GM19023 (cell line): ENCODE measurements around the gene CORIN.

ENCODE experiments used
- ATAC-seq: cut with Tn5 transposase; IDR thresholded peaks from one replicate; pipeline ENCODE4 v1.9.1; 2021; ENCODE audit warnings: mild to moderate bottlenecking, moderate library complexity; ENCODE audit not compliant: unreplicated experiment

Gene CORIN

DNA sequence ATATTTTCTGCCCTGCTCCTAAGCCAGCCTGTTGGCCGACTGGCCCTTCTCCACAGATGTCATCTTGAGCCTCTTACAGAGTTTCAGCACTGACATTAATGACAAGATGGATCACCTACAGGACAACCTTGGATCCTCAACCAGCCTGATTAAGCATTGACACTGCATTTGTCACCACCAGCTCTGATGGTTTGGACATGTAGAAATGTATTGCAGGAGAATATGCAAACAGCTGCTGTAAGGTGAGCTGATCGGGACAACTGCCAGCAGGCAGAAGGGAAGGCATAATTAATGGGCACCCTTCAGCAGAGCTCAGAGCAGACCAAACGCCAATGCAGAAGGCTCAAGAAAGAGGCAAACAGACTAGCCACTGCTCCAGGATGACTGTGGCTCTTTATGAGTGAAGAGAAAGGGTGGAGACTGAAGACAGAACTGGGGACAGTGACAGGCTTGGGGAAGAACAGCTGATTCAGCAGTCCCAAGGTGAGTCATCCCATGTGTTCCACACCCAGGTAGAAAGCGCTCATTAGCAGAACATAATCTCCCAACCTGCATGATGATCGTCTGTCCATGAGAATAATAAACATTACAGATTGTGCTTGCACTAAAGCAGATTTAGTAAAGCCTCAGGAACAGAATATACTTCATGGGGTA lies 6.7 kb downstream of the CORIN start:
- ATAC-seq: no peak

DNA sequence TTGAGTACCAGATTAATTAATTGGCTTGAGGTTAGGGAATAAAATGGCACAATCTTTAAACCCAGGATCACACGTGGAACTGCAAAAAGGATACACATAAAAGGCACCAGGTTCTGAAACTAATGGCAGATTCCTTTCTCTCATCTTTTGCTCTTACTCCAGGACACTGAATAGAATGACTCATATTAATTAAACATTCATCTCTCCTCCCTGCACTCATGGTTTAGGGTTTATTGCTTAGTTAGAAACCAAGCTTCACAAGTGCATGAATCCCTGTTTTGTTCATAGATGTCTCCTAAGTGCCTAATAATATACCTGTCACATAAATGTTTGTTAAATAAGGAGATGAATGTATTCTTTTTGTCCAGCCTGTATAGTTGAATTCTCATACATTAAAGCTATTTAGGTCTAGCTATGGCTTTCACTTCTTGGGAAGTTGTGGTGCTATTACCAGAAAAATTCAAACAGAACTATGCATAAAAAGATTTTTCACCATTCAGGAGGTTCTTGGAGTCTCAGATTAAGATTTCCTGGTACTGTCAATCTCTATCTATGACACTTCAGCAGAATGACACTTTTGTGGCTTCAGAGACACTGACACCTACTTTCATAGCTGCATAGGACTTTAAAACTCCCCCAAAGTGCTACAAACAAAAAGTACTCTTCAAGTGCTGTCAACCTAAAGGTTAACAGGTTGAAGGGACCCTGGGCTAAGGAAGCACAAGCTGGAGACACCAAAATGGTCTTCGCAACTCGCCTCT lies 7.4 kb downstream of the CORIN start:
- no peak for ATAC-seq

DNA sequence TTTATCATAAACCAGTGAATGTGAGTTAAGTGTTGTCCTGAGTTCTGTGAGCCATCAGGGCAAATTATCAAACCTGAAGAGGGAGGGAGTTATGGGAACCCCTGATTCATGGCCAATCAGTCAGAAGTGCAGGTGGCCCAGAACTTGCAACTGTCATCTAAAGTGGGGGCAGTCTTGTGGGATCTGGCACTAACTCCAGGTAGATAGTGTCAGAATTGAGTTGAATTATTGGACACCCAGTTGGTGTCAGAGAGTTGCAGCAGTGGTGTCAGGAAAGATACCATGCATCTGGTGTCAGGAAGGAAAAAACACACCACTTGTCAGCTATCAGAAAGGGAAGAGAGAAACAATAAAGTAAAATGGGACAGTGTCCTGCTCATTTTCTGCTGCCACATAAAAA lies 8.4 kb downstream of the CORIN start:
- no peak for ATAC-seq

DNA sequence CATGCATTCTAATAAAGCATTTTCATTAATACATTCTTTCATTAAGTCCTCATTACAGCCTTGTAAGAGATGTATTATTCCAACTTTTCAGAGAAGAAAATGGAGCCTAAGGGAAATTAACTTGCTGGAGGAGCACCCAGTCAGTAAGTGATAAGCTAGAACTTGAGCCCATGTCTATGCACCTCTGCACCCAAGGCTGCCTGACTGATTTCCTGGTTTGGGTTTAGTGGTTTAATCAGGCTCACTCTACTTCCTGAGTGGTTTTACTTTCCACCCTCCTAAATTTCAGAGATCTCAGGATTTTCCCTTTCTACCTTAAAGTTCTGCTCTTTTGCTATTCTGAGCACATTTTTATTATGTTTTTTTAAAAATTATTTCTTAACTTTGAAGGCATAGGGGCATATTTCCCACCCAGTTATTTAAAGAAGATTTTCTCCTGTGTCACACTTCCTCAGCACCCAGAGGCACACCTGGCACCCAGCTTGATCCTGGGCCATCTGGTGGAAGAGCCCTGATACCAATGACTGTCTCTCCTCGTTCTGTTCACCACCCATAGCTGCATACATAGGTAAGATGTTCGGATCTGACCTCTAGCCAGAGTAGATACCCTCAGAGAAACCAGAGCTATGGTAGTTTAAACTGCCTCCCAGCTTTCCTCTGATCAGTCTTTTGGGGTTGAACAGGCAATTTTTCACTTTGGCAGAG lies 10.4 kb downstream of the CORIN start:
- no peak for ATAC-seq

DNA sequence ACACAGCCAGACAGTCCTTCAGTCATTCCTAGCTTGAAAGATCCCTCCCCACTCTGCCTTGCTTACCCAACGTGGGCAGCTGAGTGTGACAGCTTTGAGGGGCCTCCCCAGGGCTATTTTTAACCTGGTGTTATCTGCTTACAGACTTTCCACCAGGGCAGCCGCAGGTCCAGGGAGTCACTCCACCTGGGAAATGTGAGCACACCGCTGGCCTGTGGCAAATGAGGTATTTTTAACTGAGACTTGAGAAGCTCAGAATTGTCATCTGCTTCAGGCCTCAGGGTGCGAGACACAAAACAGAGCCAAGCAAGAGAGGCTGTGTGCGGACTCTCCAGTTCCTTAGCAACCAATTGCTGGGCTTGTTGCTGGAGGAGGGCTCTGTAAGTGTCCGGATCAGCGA lies 13.0 kb downstream of the CORIN start:
- peak; percentile 63 for ATAC-seq

DNA sequence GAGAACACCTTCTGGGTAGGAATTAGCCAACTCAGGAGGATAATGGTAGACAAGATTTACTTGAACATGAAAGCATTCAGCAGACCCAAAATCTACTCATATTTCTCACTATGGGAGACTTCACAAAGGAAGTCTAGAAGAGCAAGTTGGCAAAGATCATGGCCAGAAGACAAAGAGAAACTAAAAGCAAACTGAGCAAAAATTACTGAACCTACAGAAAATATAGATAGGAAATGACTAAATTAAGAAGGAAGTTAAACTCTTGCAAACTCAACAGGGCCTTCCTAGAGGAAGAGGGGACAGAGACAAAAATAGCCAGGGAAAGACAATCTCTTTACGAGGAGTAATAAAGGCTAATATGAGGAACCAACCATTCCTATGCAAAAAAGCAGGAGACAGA lies 18.7 kb downstream of the CORIN start:
- ATAC-seq: no peak

DNA sequence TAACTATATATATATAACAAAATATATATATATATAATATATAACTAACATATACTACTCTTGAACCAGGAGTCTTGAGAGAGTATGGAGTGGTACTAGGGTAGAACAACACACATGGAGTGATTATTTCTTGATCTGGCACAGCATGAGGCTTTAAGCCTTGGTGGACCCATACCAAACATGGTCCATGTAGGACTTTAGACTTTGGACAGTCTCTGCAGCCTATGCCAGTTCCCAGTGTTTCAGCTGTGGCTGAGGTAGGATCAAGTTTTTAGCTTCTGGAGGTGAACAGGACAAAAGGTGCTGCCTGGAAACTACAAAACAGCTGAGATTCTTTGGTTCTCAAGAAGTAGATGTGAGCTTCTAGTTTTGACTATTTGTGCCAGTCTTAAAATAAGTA lies 20.6 kb downstream of the CORIN start:
- ATAC-seq: no peak

DNA sequence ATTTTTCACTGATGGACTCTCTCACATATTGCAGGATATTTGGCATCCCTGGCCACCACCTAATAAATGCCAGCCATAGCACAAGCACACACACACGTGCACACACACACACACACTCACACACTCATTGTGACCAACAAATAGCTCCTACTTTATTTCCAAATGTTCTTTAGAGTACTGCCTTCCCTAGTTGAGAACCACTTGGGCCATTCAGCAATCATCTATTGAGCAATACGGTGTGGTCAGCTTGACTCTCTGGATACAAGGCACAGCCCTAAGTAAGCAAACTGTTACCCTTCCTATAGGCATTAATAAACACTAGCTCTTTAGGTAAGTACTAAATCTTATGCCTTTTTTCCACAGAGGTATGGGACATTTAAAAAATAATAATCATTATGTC lies 21.1 kb downstream of the CORIN start:
- no peak for ATAC-seq

DNA sequence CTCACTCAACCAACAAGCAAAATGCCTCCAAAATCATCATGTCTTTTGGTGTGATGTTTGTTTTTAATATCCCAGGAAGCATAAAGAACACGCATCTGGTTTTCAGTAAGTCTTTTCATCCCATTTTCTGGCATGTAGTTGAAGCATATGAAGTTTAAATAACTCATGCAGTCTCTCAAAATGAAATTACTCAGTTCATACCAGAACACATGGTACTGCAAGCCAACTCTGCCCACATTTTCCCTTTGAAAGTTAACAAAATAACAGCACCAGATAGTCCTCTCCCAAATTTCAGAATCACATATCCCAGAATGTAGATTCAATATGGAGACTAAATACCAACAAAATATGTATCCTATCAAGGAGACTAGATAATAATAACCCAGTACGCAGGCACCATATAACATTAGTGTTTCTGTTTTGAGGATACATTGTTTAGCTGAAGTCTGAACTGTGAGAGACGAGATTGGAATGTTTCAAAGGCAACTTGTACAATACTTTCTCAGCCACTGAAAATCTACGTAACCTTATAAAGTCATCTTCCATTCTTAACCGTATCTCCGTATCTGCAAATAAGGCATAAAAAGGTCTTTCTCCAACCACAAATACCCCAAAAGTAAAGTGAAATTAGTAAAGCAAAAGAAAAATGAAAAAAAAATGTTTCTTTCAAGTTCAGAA lies 23.1 kb downstream of the CORIN start:
- ATAC-seq: no peak

DNA sequence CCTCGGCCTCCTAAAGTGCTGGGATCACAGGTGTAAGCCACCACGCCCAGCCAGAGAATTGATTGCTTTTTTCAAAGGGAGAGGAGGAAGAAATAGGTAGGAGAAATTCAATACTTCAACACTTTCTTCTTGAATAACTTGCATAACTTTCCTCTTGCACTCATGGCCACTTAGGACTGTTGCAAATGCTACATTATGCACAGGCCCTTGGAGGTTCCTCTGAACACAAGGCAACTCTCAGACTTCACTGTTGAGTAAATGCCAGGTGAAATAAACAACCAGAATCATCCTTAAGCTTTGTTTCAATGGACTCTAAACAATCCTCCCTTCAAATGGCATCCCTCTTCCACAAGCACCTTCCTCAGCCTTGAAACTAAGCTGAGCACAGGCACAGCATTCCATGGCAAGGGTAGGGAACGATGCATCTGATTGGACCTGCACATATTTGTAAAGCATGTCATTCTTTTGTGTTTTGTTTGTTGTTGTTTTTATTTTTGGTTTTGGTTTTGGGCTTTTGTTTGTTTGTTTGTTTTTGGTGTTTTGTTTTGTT lies 28.1 kb downstream of the CORIN start:
- no peak for ATAC-seq

DNA sequence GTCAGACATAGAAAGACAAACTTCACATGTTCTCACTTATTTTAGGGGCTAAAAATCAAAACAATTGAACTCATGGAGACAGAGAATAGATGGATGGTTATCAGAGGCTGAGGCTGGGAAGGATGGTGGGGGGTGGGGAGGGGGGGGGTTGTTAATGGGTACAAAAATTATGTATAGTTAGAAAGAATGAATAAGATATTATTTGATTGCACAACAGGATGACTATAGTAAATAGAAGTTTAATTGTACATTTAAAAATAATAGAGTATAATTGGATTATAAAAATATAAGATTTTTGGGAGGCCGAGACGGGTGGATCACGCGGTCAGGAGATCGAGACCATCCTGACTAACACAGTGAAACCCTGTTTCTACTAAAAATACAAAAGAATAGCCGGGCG lies 33.3 kb downstream of the CORIN start:
- no peak for ATAC-seq

DNA sequence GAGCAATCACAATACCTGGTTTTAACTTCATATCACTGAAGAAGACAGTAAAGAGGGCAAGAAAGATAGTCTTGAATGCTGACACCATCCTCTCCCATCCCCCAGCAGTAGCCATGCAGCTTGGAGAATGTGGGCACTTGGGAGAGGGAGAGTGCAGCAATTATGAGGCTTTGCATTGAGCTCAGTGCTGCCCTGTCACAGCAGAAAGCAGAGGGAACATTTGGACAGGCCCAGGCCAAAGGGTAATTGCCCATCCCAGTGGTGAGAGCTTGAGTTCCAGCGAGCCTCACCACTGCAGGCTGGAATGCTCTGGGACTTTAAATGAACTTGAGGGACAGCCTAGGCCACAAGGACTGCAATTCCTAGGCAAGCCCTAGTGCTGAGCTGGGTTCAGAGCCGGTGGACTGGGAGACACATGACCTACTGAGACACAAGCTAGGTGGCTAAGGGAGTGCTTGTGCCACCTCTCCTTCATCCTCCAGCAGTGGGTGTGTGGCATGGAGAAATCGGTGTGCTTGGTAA lies 36.3 kb downstream of the CORIN start:
- ATAC-seq: no peak

DNA sequence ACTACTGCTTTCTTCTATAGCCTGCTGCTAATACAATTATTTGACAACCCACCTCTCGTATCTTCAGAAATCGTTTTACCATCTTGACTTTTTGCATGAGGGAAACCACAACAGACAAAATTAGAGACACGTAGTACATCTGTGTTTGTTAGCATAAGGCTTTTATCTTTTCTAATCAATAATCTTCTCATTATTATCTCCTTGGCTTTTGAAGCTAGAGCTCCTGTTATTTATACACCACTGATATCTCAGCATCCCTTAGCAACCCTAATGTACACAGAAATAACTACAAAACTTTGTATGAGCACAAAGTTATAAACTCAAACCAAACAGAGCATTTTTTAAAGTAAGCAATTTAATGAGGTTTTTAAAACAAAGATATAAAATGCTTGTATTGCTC lies 39.7 kb downstream of the CORIN start:
- ATAC-seq: no peak

DNA sequence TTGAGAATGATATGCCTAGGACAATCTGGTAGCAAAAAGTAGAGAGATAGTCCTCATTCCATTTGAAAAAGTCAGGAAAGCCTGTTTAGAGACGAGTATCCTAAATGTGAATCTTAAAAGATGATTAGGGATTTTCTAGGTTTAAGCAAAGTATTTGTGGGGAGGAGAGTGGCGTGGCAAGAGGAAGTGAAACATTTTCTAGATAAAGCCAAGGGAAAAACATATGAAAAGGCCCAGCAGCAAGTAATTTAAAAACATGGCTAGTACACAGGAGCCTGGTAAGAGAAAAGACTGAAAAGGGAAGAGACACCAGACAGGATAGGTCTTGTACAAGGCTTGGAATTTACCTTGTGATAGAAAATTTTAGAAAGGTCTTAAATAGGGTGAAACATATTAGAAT lies 45.9 kb downstream of the CORIN start:
- no peak for ATAC-seq

DNA sequence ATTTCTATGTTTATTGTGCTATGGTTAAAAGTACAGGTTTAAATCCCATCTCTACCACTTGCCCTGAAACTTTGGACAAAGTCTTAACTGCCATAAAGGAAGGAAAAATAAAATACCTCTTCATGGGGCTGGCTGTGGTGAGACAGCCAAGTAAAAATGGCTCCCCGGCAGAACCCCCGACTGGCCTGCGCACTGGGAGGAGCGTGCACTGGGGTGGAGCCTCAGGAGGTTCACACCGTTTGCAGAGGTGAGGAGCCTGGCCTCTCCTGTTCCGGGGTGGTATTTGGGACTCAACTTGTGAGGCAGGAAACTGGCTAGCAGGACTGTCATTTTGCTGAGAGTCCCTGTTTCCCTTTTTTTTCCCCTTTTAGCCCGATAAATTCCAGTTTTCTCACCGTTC lies 47.8 kb downstream of the CORIN start:
- no peak for ATAC-seq

DNA sequence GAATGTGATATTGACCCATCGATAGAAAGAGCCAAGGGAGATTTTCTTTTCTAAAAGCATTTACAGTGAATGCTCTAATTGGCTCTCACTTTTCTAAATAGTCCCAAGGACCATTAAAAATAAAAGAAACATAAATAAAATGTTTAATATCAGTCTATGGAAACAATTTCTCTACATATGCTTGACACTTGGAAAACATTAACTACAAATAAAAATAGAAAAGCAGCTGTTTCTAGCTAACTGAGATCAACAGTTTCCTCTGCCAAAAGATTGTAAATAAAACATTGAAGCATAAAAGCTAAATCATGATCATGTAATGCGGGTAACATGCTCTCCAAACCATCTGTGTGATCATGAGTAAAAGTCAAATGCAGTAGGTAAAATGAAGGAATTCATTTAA lies 49.7 kb downstream of the CORIN start:
- ATAC-seq: no peak

DNA sequence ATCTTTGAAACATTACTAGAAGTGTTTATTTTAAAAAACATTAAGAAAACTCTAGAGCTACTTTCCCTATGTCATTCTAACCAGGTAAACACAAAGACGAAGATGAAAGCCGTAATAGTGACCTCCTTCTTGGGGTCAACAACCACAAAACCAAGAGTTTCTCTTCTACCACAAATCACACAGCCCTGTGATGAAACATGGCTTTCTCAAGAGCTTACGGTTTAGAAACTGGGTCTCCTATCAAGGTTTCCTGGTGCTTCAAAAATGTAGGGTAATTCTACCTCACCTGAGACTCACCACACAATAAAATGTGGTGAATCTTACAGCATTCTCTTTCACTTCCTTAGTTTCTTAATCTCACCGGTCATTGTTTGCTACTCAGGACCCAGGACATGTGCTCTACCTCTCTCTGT lies 50.9 kb downstream of the CORIN start:
- ATAC-seq: peak; percentile 79

DNA sequence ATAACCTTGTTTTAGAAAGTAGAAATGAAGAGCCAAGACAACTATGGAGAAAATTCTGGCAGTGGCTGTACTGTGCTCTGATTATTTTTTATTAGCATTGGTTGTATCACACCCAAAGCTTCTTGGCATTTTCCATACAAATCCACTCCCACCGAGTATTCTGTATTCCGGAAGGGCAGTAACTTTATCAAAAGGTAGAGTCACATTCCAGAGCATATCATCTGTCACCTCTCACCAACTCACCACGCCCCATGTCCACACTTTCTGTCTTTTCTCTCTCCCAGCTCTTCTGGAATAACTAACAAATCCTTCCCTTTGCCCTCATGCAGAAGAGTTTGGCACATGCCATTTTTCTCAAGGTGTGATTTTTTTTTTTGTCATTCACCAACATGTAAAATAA lies 52.7 kb downstream of the CORIN start:
- no peak for ATAC-seq

DNA sequence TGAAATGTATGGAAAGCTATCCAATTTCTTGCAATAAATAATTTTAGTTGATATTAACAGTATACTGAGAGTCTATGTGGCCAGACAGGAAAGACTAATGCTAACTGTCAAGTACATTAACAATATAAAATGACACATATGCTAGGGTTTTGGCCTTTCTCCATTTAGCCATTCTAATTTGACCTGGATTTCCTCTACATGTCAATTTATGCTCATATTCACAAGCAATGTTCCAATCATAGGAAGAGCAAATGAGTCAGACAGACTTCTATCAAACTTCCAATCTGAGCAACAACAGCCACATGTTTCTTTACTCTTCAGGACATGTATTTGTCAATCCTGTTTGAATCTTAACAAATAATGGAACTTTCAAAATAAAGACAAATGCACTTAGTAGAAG lies 53.6 kb downstream of the CORIN start:
- ATAC-seq: no peak

DNA sequence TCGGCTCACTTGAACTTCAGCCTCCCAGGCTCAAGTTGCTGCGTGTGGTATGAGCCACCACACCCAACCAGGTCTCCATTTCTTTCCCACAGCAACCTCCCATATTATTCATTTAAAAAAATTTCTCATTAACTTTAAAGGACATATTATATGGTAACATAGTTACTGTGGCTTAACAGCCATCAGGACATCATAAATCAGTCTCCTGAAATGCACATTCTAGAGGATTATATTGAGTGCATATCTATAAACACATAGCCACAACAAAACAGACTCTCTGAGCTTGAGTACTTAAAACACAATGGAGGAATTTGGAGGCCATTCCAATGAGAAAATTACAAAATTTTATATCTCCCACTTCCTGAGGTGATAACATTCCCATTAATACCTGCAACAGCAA lies 61.5 kb downstream of the CORIN start:
- ATAC-seq: no peak

DNA sequence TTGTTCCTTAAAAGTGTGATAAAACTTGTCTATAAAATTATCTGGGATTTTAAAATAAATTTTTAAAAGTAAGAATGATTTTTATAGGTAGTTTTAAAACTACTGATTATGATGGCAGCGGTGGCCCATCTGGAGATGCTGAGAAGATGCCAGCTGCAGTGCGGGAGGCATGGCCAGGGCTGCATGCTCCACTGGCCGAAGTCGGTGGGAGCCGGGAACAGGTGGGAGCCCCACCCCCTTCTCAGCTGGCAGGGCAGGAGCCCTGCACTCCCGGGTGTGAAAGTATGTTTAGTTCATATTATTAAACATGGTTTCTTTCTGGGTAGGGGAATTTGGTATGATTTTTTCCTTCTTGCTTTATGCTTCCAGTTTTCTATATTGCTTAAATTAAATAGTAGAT lies 63.8 kb downstream of the CORIN start:
- no peak for ATAC-seq
